Bladder microvascular endothelial cell (primary cell): Measurements from ENCODE around the gene WLS. TPM values are rescaled to one million over a fixed set of nuclear protein-coding genes. Genes with fewer than 3 reads are reported as not detected.

Experiments used
- total RNA-seq: library from RNA; depleted of rRNA; stranded (reverse); fragments of >200 nt; gene quantifications from 2 replicates; pipeline ENCODE4 v1.2.3, GENCODE V29; 2014

WLS gene
- total RNA-seq = 45.7 and 86.3 TPM in 2 replicates

DNA sequence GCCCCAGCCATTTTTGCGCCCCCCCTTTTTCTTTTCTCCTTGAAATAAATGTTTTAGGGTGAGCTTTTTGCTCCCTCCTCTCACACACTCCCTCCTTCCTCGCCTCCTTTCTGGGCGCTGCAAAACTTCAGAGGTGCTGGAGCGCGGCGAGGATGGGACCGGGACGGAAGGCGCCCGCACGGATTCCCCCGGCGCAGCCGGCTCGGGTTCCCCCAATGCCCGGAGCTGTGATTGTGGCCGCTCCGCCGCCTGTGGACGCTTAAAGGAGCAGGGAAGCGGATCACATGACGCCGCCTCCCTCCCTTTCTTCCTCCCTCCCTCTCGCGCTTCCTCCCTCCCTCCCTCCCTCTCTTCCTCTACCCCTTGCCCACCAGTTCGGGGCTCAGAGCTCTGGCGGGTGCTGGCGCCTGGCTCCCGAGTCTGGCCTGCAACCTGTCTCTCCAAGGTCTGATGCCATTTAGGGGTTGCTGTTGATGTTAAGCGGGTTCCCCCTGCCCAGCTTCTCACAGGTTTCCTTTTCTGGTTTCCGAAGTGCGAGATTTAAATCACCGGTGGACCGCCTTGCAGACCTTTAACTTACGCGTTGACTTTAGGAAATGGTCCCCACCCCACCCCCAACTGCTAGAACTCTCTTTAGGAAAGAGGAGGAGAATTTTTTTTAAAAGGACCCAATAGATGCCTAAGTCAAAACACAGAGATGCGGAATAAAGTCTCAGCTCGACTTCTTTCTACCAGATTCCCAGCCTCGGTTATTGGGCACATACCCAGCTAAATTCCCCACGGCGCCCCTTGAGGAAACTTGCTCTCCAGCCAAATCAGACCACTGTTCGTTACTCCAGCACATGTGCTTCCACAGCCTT lies at the start of gene WLS:
Gene WLS, minus strand, starts transcription at position 235 of the 860 bp plus-strand sequence. Its CDS starts 224 bp downstream, at position 11.

Other genes with a start within 250 kb of the WLS start
- 0.32 and 3.2 TPM in 2 replicates for gene DIRAS3, start 181.9 kb downstream of the WLS start, total RNA-seq
- not detected in 2 replicates for gene RPE65, start 217.4 kb upstream of the WLS start, total RNA-seq